Endodermal cell (in vitro differentiated cells): ENCODE results near the gene UCP1. TPM values are rescaled to one million over a fixed set of nuclear protein-coding genes. Genes with fewer than 3 reads are reported as not detected.

ENCODE experiments used
- DNase-seq: peaks from one replicate; pipeline ENCODE4 v3.0.0-alpha.2; 2017
- H3K27ac ChIP-seq: 2 replicates; pipeline ENCODE4 v1.5.1; 2013; ENCODE audit warnings: mild to moderate bottlenecking, low read depth, low read length, moderate library complexity
- H3K27me3 ChIP-seq: 2 replicates; pipeline ENCODE4 v1.6.1; 2013; ENCODE audit warnings: mild to moderate bottlenecking, low read length, moderate library complexity; ENCODE audit not compliant: insufficient read depth, control insufficient read depth, poor library complexity, severe bottlenecking
- H3K36me3 ChIP-seq: 2 replicates; pipeline ENCODE4 v1.7.0; 2013; ENCODE audit warnings: mild to moderate bottlenecking, low read length, moderate library complexity; ENCODE audit not compliant: control insufficient read depth, insufficient read depth
- H3K4me1 ChIP-seq: one replicate; pipeline ENCODE4 v1.7.0; 2013; ENCODE audit warnings: low read length; ENCODE audit not compliant: control insufficient read depth, insufficient read depth
- H3K4me3 ChIP-seq: 2 replicates; pipeline ENCODE4 v1.5.1; 2013; ENCODE audit warnings: mild to moderate bottlenecking, low read length, moderate library complexity
- H3K9ac ChIP-seq: 2 replicates; pipeline ENCODE4 v1.6.1; 2013; ENCODE audit warnings: mild to moderate bottlenecking, low read length, moderate library complexity; ENCODE audit not compliant: poor library complexity, severe bottlenecking; ENCODE audit errors: extremely low read depth
- H3K9me3 ChIP-seq: 2 replicates; pipeline ENCODE4 v1.6.1; 2013; ENCODE audit warnings: mild to moderate bottlenecking, low read length, moderate library complexity; ENCODE audit not compliant: control insufficient read depth
- H3K27ac Mint-ChIP-seq: 2 replicates; pipeline ENCODE4 v1.8.0; 2020; ENCODE audit warnings: mixed read lengths
- H3K27me3 Mint-ChIP-seq: 2 replicates; pipeline ENCODE4 v1.8.0; 2021; ENCODE audit warnings: mild to moderate bottlenecking, mixed read lengths; ENCODE audit not compliant: insufficient read depth
- H3K36me3 Mint-ChIP-seq: 2 replicates; pipeline ENCODE4 v1.8.0; 2020; ENCODE audit warnings: low read depth, mixed read lengths
- H3K4me1 Mint-ChIP-seq: 2 replicates; pipeline ENCODE4 v1.8.0; 2020; ENCODE audit warnings: mixed read lengths
- H3K4me3 Mint-ChIP-seq: 2 replicates; pipeline ENCODE4 v1.8.0; 2020; ENCODE audit warnings: mild to moderate bottlenecking, moderate library complexity, mixed read lengths
- H3K9me3 Mint-ChIP-seq: 2 replicates; pipeline ENCODE4 v1.8.0; 2020; ENCODE audit warnings: mild to moderate bottlenecking, mixed read lengths
- WGBS, 2 experiments: methylation state at CpG; one replicate each; pipeline versions ENCODE4 v1.1.5 to v1.1.7; 2013; ENCODE audit warnings: missing lambda C conversion rate in 2 of 2, mixed read lengths in 1 of 2; ENCODE audit not compliant: insufficient coverage in 1 of 2, insufficient read length in 1 of 2; 5-methylcytosine and 5-hydroxymethylcytosine counted together
- long read RNA-seq, 4 experiments: library from polyadenylated mRNA in 2 of 4; library from RNA in 1 of 4; library from capped mRNA in 1 of 4; stranded (forward) in 3 of 4; unstranded in 1 of 4; transcript quantifications; one replicate each; pipeline ENCODE4 v2.0.0, GENCODE V29; 2020 to 2021; ENCODE audit warnings: inconsistent platforms in 1 of 4
- polyA plus RNA-seq, 2 experiments: library from polyadenylated mRNA; stranded (reverse); fragments of 50-300 nt; gene quantifications; one replicate each; pipeline ENCODE4 v1.2.3, GENCODE V29; 2013
- total RNA-seq, 2 donors: library from RNA; stranded (reverse); fragmentation: NEBNext Ultra II Directional in 1 of 2; extraction: Animal tissue kit (Norgen Biotek cat#: 25700) in 1 of 2; gene quantifications; 2 replicates in 1 of 2; 3 replicates in 1 of 2; pipeline ENCODE4 v1.2.1, GENCODE V29; 2021
- TF ChIP-seq, protein P1 (sequence below): fragments of 200-600 bp; sonication (generic); conservative IDR thresholded peaks from 2 replicates; pipeline ENCODE4 v1.5.0; 2021; ENCODE audit warnings: antibody characterized with exemption, mild to moderate bottlenecking

Gene UCP1, protein sequence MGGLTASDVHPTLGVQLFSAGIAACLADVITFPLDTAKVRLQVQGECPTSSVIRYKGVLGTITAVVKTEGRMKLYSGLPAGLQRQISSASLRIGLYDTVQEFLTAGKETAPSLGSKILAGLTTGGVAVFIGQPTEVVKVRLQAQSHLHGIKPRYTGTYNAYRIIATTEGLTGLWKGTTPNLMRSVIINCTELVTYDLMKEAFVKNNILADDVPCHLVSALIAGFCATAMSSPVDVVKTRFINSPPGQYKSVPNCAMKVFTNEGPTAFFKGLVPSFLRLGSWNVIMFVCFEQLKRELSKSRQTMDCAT
- under 1 TPM in 1 of 2 donors, not detected in 1; 0.24 TPM for total RNA-seq
- not detected for polyA plus RNA-seq (2013, experiment 1 of 2)
- polyA plus RNA-seq (2013, experiment 2 of 2), result not detected
- long read RNA-seq, experiment 1, result 0 reads
- long read RNA-seq, experiment 2, result 0 reads
- long read RNA-seq, experiment 3, result 0 reads
- long read RNA-seq, experiment 4, partial matches to known transcripts, result 0 of 2 reads
- long read RNA-seq, experiment 4, other reads (novel, unspliced or antisense), result 1 of 2 reads

DNA sequence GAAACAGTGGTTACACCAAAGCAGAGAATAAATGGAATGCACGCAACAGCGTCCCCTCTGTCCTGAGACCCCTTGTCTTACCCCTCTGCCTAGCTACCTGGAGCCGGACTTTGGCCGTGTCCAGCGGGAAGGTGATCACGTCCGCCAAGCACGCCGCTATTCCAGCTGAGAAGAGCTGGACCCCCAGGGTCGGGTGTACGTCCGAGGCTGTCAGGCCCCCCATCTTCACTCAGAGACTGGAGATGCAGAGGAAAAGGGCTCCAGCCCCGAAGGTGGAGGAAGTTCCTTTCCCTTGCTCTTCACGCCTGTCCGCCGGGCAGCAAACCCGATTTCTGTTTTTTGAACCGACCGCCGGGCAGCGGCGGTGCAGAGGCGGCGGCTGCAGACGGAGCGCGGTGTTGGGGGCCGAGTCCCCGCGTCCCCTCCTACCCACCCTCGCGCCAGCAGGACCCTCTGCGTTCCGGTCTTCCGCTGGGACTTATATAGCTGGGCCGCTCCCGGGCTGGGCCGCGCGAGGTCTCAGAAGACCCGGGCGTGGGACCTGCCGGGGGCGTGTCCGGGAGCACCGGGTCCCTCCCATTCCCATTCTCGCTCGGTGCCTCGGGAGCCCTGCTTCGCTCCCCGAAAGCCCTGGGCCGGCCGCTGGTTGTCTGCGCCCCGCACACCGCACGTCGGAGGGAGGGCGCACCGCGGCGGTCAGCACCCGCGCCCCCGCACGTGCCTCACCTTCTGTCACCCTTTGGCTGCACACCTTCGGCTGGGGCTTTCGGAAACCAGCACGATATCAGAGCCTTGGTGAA is at the start of gene UCP1:
Gene UCP1, minus strand, starts transcription at position 455 of the 800 bp plus-strand sequence. Its CDS starts 232 bp downstream, at position 223.
- no peaks in the 10 kb centered on the region for H3K36me3 ChIP-seq
- no peaks in the 10 kb centered on the region for H3K4me1 ChIP-seq
- 3 to 5% methylated on average over 23 to 69 of the region's 69 CpGs for WGBS, 2 experiments
- peaks cover 79% of the 10 kb centered on the region for H3K27me3 ChIP-seq
- H3K9me3 ChIP-seq, result peaks cover 5% of the 10 kb centered on the region
- peaks cover 10% of the 10 kb centered on the region for H3K4me1 Mint-ChIP-seq
- H3K27ac ChIP-seq, result no peak within 1 kb of the TSS
- H3K36me3 Mint-ChIP-seq, result no peaks in the 10 kb centered on the region
- H3K4me3 ChIP-seq, result peak within 1 kb of the TSS; percentile 78
- TF ChIP-seq, protein P1, sequence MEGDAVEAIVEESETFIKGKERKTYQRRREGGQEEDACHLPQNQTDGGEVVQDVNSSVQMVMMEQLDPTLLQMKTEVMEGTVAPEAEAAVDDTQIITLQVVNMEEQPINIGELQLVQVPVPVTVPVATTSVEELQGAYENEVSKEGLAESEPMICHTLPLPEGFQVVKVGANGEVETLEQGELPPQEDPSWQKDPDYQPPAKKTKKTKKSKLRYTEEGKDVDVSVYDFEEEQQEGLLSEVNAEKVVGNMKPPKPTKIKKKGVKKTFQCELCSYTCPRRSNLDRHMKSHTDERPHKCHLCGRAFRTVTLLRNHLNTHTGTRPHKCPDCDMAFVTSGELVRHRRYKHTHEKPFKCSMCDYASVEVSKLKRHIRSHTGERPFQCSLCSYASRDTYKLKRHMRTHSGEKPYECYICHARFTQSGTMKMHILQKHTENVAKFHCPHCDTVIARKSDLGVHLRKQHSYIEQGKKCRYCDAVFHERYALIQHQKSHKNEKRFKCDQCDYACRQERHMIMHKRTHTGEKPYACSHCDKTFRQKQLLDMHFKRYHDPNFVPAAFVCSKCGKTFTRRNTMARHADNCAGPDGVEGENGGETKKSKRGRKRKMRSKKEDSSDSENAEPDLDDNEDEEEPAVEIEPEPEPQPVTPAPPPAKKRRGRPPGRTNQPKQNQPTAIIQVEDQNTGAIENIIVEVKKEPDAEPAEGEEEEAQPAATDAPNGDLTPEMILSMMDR, result peak; percentile 55
- H3K4me3 Mint-ChIP-seq, result peak within 1 kb of the TSS; percentile 57
- H3K9ac ChIP-seq, result no peak within 1 kb of the TSS
- no peak within 1 kb of the TSS for H3K27ac Mint-ChIP-seq
- peak; percentile 85 for DNase-seq
- peaks cover 4% of the 10 kb centered on the region for H3K27me3 Mint-ChIP-seq
- peaks cover 9% of the 10 kb centered on the region for H3K9me3 Mint-ChIP-seq

DNA sequence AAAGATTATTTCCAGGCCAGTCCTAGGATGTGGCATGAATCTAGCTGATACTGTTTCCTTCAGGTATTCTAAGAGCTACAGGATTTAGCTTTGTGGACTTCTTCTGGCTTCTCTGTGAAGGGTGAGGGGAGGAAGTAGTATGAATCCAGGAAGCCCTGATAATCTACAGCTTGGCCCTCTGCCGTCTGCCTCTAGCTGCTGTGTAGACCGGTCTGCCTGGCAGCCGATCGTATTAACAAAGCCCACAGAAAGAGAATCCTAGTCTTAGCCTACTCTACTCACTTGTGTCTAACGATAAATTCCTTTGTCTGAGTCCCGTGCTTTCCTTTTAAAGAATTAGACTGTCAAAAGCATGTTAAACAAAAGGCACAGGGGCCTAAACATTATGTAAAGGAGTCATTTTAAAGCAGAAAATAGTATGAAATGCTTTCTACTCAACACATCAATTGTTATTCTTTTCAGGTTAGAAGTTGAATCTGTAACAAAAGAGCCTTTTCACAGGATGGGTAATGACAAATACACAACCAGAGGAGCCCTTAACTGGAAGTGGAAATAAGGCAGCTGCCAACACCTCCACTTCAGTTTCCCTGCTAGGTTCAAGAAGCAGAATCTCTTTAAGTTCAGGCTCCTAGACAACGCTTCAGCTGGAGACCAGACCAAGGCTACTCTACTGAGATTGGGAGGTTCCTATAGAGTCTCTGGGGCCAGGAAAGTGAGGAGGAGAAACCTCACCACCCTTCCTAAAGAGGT is 48.9 kb upstream of the UCP1 start:
- no peak overlapping the region for H3K27ac ChIP-seq
- no peak overlapping the region for H3K9ac ChIP-seq
- no peak overlapping the region for H3K4me3 ChIP-seq
- no peaks in the 10 kb centered on the region for H3K27me3 ChIP-seq
- Mint-ChIP-seq H3K4me1 (no peaks in the 10 kb centered on the region), H3K4me3 (no peak overlapping the region), H3K9me3 (no peaks in the 10 kb centered on the region), H3K27ac (no peak overlapping the region), H3K27me3 (no peaks in the 10 kb centered on the region), H3K36me3 (peaks cover 11% of the 10 kb centered on the region)
- TF ChIP-seq, protein P1, result no peak
- H3K36me3 ChIP-seq, result peaks cover 20% of the 10 kb centered on the region
- H3K4me1 ChIP-seq, result peaks cover 8% of the 10 kb centered on the region
- 69 to 70% methylated on average over 5 to 7 of the region's 7 CpGs for WGBS, 2 experiments
- DNase-seq, result no peak
- H3K9me3 ChIP-seq, result no peaks in the 10 kb centered on the region

DNA sequence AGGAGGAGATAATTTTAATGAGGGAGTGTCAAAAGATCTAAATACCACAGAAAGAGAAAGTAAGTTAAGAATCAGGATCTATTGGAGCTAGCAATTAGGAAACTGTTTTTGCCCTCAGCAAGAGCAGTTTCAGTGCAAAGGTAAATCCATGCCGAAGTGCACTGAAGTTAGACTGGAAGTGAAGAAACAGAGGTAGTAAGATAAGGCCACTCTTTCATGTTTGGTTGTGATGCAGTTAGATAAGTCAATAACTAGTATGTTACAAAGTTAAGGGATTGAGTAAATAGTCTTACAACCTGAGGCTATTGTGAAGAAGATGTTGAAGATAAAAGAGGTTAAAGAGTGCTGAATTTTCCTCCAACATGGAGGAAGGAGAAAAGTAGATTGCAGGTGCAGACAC is 46.7 kb upstream of the UCP1 start:
- H3K4me1 Mint-ChIP-seq, result no peaks in the 10 kb centered on the region
- no peaks in the 10 kb centered on the region for H3K9me3 Mint-ChIP-seq
- H3K36me3 ChIP-seq, result peaks cover 4% of the 10 kb centered on the region
- H3K4me3 ChIP-seq, result no peak overlapping the region
- no peak for DNase-seq
- TF ChIP-seq, protein P1, result no peak
- H3K36me3 Mint-ChIP-seq, result no peaks in the 10 kb centered on the region
- H3K27me3 ChIP-seq, result no peaks in the 10 kb centered on the region
- no peak overlapping the region for H3K27ac ChIP-seq
- H3K4me3 Mint-ChIP-seq, result no peak overlapping the region
- no peak overlapping the region for H3K27ac Mint-ChIP-seq
- no peaks in the 10 kb centered on the region for H3K9me3 ChIP-seq
- peaks cover 8% of the 10 kb centered on the region for H3K4me1 ChIP-seq
- H3K9ac ChIP-seq, result no peak overlapping the region
- H3K27me3 Mint-ChIP-seq, result no peaks in the 10 kb centered on the region
- WGBS, 2 experiments, result 64 to 100% methylated on average over 1 of the region's 1 CpG
